Measurements from ENCODE around the gene NPY4R. TPM values are rescaled to one million over a fixed set of nuclear protein-coding genes. Genes with fewer than 3 reads are reported as not detected.
"Not testable (repeated sequence)": the region's sequence is repeated elsewhere in the genome, so short reads cannot be mapped to it uniquely, and the experiment has no call there.

The NPY4R gene
- total RNA-seq, 1 experiment from 2014 or later, result not detected

GRCh38 chr10:46462276-46462675, 3.5 kb downstream of the NPY4R start:
- in situ Hi-C loops (cut with HindIII; ENCODE audit: low sequenced_read_pairs), result not testable (repeated sequence)

GRCh38 chr10:46459579-46459978, 6.2 kb downstream of the NPY4R start:
- in situ Hi-C loops (cut with HindIII; ENCODE audit: low sequenced_read_pairs); DNase-seq (ENCODE audit: low spot score): not testable (repeated sequence)

More at GRCh38 chr10:46462276-46462675, 3.5 kb downstream of the NPY4R start:
- DNase-seq (ENCODE audit: low spot score), result not testable (repeated sequence)

GRCh38 chr10:46457071-46457470, 8.7 kb downstream of the NPY4R start:
- DNase-seq (ENCODE audit: low spot score); in situ Hi-C loops (cut with HindIII; ENCODE audit: low sequenced_read_pairs): not testable (repeated sequence)

- in situ Hi-C loops (cut with HindIII; ENCODE audit: low sequenced_read_pairs); DNase-seq (ENCODE audit: low spot score): not testable (repeated sequence)
Measured at GRCh38 chr10:46455992-46456391, 9.8 kb downstream of the NPY4R start.

- in situ Hi-C loops (cut with HindIII; ENCODE audit: low sequenced_read_pairs); DNase-seq (ENCODE audit: low spot score): not testable (repeated sequence)
Measured at GRCh38 chr10:46451365-46451764, 14.4 kb downstream of the NPY4R start.

- DNase-seq (ENCODE audit: low spot score); in situ Hi-C loops (cut with HindIII; ENCODE audit: low sequenced_read_pairs): not testable (repeated sequence)
Measured at GRCh38 chr10:46450829-46451228, 14.9 kb downstream of the NPY4R start.

- DNase-seq (ENCODE audit: low spot score); in situ Hi-C loops (cut with HindIII; ENCODE audit: low sequenced_read_pairs): not testable (repeated sequence)
Measured at GRCh38 chr10:46447439-46447838, 18.3 kb downstream of the NPY4R start.

GRCh38 chr10:46445389-46446122, 20.2 kb downstream of the NPY4R start:
- DNase-seq (ENCODE audit: low spot score); in situ Hi-C loops (cut with HindIII; ENCODE audit: low sequenced_read_pairs): not testable (repeated sequence)

GRCh38 chr10:46443422-46443821, 22.3 kb downstream of the NPY4R start:
- in situ Hi-C loops (cut with HindIII; ENCODE audit: low sequenced_read_pairs); DNase-seq (ENCODE audit: low spot score): not testable (repeated sequence)

GRCh38 chr10:46442706-46443275, 23.0 kb downstream of the NPY4R start:
- in situ Hi-C loops (cut with HindIII; ENCODE audit: low sequenced_read_pairs); DNase-seq (ENCODE audit: low spot score): not testable (repeated sequence)

GRCh38 chr10:46441837-46442278, 23.9 kb downstream of the NPY4R start:
- in situ Hi-C loops (cut with HindIII; ENCODE audit: low sequenced_read_pairs); DNase-seq (ENCODE audit: low spot score): not testable (repeated sequence)

- in situ Hi-C loops (cut with HindIII; ENCODE audit: low sequenced_read_pairs); DNase-seq (ENCODE audit: low spot score): not testable (repeated sequence)
Measured at GRCh38 chr10:46440942-46441341, 24.8 kb downstream of the NPY4R start.

GRCh38 chr10:46423550-46423949, 42.2 kb downstream of the NPY4R start:
- DNase-seq (ENCODE audit: low spot score); in situ Hi-C loops (cut with HindIII; ENCODE audit: low sequenced_read_pairs): not testable (repeated sequence)

GRCh38 chr10:46419570-46420379, 46.0 kb downstream of the NPY4R start:
- in situ Hi-C loops (cut with HindIII; ENCODE audit: low sequenced_read_pairs); DNase-seq (ENCODE audit: low spot score): not testable (repeated sequence)

- DNase-seq (ENCODE audit: low spot score); in situ Hi-C loops (cut with HindIII; ENCODE audit: low sequenced_read_pairs): not testable (repeated sequence)
Measured at GRCh38 chr10:46418283-46418682, 47.5 kb downstream of the NPY4R start.

GRCh38 chr10:46415291-46415690, 50.5 kb downstream of the NPY4R start:
- in situ Hi-C loops (cut with HindIII; ENCODE audit: low sequenced_read_pairs); DNase-seq (ENCODE audit: low spot score): not testable (repeated sequence)

GRCh38 chr10:46412665-46413064, 53.1 kb downstream of the NPY4R start:
- in situ Hi-C loops (cut with HindIII; ENCODE audit: low sequenced_read_pairs); DNase-seq (ENCODE audit: low spot score): not testable (repeated sequence)

- in situ Hi-C loops (cut with HindIII; ENCODE audit: low sequenced_read_pairs); DNase-seq (ENCODE audit: low spot score): not testable (repeated sequence)
Measured at GRCh38 chr10:46411123-46411522, 54.6 kb downstream of the NPY4R start.
